HepG2 (cell line): ENCODE results near the gene MARCHF9. TPM values are rescaled to one million over a fixed set of nuclear protein-coding genes. Genes with fewer than 3 reads are reported as not detected.

Experiments used
- BCL3 ChIP-seq: sonication (generic); formaldehyde crosslinking; IDR thresholded peaks from 2 replicates; pipeline ENCODE4 v1.5.1; 2020; ENCODE audit warnings: mild to moderate bottlenecking, missing genetic modification reagents, moderate library complexity
- CBX2 ChIP-seq, 2 experiments: fragments of 200-600 bp in 1 of 2; sonication (generic); formaldehyde crosslinking in 1 of 2; IDR thresholded peaks; 2 replicates each; pipeline versions ENCODE4 v1.7.0 to v1.8.1; 2018 to 2022; ENCODE audit warnings: low read depth in 2 of 2, low read length in 1 of 2, mild to moderate bottlenecking in 1 of 2, missing genetic modification reagents in 1 of 2
- CC2D1A ChIP-seq: sonication (generic); formaldehyde crosslinking; IDR thresholded peaks from 2 replicates; pipeline ENCODE4 v1.8.1; 2023; ENCODE audit warnings: mild to moderate bottlenecking, missing genetic modification reagents
- E2F5 ChIP-seq: sonication (generic); formaldehyde crosslinking; conservative IDR thresholded peaks from 2 replicates; pipeline ENCODE4 v1.4.0; 2020; ENCODE audit warnings: missing genetic modification reagents
- KLF9 ChIP-seq: IDR thresholded peaks from 2 replicates; pipeline ENCODE4 v1.6.1; 2016; ENCODE audit warnings: low read depth
- MZF1 ChIP-seq: sonication (generic); formaldehyde crosslinking; IDR thresholded peaks from 2 replicates; pipeline ENCODE4 v1.8.1; 2023; ENCODE audit warnings: mild to moderate bottlenecking, missing genetic modification reagents, borderline replicate concordance
- NFATC3 ChIP-seq: sonication (generic); formaldehyde crosslinking; IDR thresholded peaks from 2 replicates; pipeline ENCODE4 v1.5.1; 2020; ENCODE audit warnings: mild to moderate bottlenecking, missing genetic modification reagents
- NR2F2 ChIP-seq: IDR thresholded peaks from 2 replicates; pipeline ENCODE4 v1.6.1; 2012; ENCODE audit warnings: low read depth, inconsistent platforms, borderline replicate concordance
- PLRG1 ChIP-seq: fragments of 450-650 bp; conservative IDR thresholded peaks from 2 replicates; pipeline ENCODE4 v1.6.1; 2016
- SRY ChIP-seq: sonication (generic); formaldehyde crosslinking; IDR thresholded peaks from 2 replicates; pipeline ENCODE4 v1.8.0; 2022; ENCODE audit warnings: mild to moderate bottlenecking, missing genetic modification reagents
- TARDBP ChIP-seq: sonication (generic); formaldehyde crosslinking; IDR thresholded peaks from 2 replicates; pipeline ENCODE4 v1.8.0; 2022; ENCODE audit warnings: mild to moderate bottlenecking, missing genetic modification reagents
- THAP8 ChIP-seq: sonication (generic); formaldehyde crosslinking; IDR thresholded peaks from 2 replicates; pipeline ENCODE4 v1.5.1; 2020; ENCODE audit warnings: missing genetic modification reagents, mild to moderate bottlenecking, borderline replicate concordance
- U2AF1 ChIP-seq: fragments of 200-400 bp; formaldehyde crosslinking; optimal IDR thresholded peaks from 2 replicates; pipeline ENCODE3; 2017; ENCODE audit warnings: mild to moderate bottlenecking, low read depth, low read length
- UBTF ChIP-seq: sonication (generic); formaldehyde crosslinking; IDR thresholded peaks from 2 replicates; pipeline ENCODE4 v1.4.0; 2020; ENCODE audit warnings: mild to moderate bottlenecking, missing genetic modification reagents
- ZBTB14 ChIP-seq: sonication (generic); formaldehyde crosslinking; IDR thresholded peaks from 2 replicates; pipeline ENCODE4 v1.4.0; 2020; ENCODE audit warnings: missing genetic modification reagents
- ZNF17 ChIP-seq: sonication (generic); formaldehyde crosslinking; IDR thresholded peaks from 2 replicates; pipeline ENCODE4 v1.5.0; 2020; ENCODE audit warnings: mild to moderate bottlenecking, missing genetic modification reagents
- ZNF343 ChIP-seq: sonication (generic); formaldehyde crosslinking; IDR thresholded peaks from 2 replicates; pipeline ENCODE4 v1.4.0; 2020; ENCODE audit warnings: mild to moderate bottlenecking, missing genetic modification reagents
- ZNF484 ChIP-seq: sonication (generic); formaldehyde crosslinking; IDR thresholded peaks from 2 replicates; pipeline ENCODE4 v1.5.1; 2020; ENCODE audit warnings: mild to moderate bottlenecking, low read depth, missing genetic modification reagents, borderline replicate concordance
- ZNF558 ChIP-seq: sonication (generic); formaldehyde crosslinking; IDR thresholded peaks from 2 replicates; pipeline ENCODE4 v1.9.0; 2022; ENCODE audit warnings: mild to moderate bottlenecking, missing genetic modification reagents, borderline replicate concordance
- ZNF670 ChIP-seq: sonication (generic); formaldehyde crosslinking; IDR thresholded peaks from 2 replicates; pipeline ENCODE4 v1.8.0; 2022; ENCODE audit warnings: mild to moderate bottlenecking, missing genetic modification reagents, borderline replicate concordance
- ZNF713 ChIP-seq: sonication (generic); formaldehyde crosslinking; IDR thresholded peaks from 2 replicates; pipeline ENCODE4 v1.4.0; 2020; ENCODE audit warnings: mild to moderate bottlenecking, missing genetic modification reagents
- ZNF772 ChIP-seq: sonication (generic); formaldehyde crosslinking; IDR thresholded peaks from 2 replicates; pipeline ENCODE4 v1.5.0; 2020; ENCODE audit warnings: mild to moderate bottlenecking, missing genetic modification reagents
- ZSCAN31 ChIP-seq: sonication (generic); formaldehyde crosslinking; IDR thresholded peaks from 2 replicates; pipeline ENCODE4 v1.5.0; 2020; ENCODE audit warnings: low read depth, mild to moderate bottlenecking, missing genetic modification reagents
- polyA plus RNA-seq, 8 experiments: library from polyadenylated mRNA; depleted of rRNA in 3 of 8; stranded (reverse) in 7 of 8; unstranded in 1 of 8; fragments of >200 nt; fragmentation: Illumina TruSeq in 4 of 8; extraction: Trizol in 4 of 8; gene quantifications; 2 replicates each; pipeline versions ENCODE4 v1.2.1 to v1.2.3, GENCODE V29; 2011 to 2016; ENCODE audit warnings: low read depth in 4 of 8, missing spikeins in 1 of 8, mixed read lengths in 1 of 8; ENCODE audit not compliant: insufficient read depth in 1 of 8
- total RNA-seq, 5 experiments: library from RNA; depleted of rRNA; stranded (reverse); fragments of >200 nt; fragmentation: Illumina TruSeq; extraction: Trizol; gene quantifications; 2 replicates each; pipeline ENCODE4 v1.2.3, GENCODE V29; 2016; ENCODE audit warnings: low read depth in 1 of 5

Gene MARCHF9
- total and polyA plus RNA-seq, 2 of the 13 experiments (the other 11 are each of a cell fraction or from before 2014, with no cell fraction given) = 5.7 to 9.6 TPM

- TF ChIP-seq ZNF772 (CRISPR knock-in tag) (0 out of 2 replicates have a peak, but pooled peaks have one; percentile 83), NR2F2 (peak; percentile 55; the same call in 1 of the 2 replicates), ZSCAN31 (no peak), SRY (CRISPR knock-in tag) (peak; percentile 79; the same call in 1 of the 2 replicates), MZF1 (CRISPR knock-in tag) (no peak), NFATC3 (CRISPR knock-in tag) (no peak), CBX2 (IDR thresholded peaks at IDR 0.05; ENCODE audit: low read depth, low read length) (no peak), CBX2 (CRISPR knock-in tag; IDR thresholded peaks at IDR 0.05; ENCODE audit: low read depth) (no peak), KLF9 (CRISPR knock-in tag) (no peak), ZNF343 (CRISPR knock-in tag) (no peak), ZNF670 (0 out of 2 replicates have a peak, but pooled peaks have one; percentile 48), UBTF (CRISPR knock-in tag) (peak; percentile 80), CC2D1A (CRISPR knock-in tag) (no peak), THAP8 (CRISPR knock-in tag) (no peak), U2AF1 (no peak), ZNF713 (CRISPR knock-in tag) (no peak), BCL3 (no peak), TARDBP (CRISPR knock-in tag) (no peak), ZNF558 (no peak; the same call in 1 of the 2 replicates), ZNF484 (CRISPR knock-in tag) (no peak), E2F5 (CRISPR knock-in tag) (no peak), ZBTB14 (CRISPR knock-in tag) (no peak), ZNF17 (CRISPR knock-in tag) (no peak), PLRG1 (no peak)
Observed at GRCh38 chr12:57755454-57756372, 810 bp downstream of the MARCHF9 start (continued).
